ENCODE data around the gene PRKCH.

The PRKCH gene

DNA sequence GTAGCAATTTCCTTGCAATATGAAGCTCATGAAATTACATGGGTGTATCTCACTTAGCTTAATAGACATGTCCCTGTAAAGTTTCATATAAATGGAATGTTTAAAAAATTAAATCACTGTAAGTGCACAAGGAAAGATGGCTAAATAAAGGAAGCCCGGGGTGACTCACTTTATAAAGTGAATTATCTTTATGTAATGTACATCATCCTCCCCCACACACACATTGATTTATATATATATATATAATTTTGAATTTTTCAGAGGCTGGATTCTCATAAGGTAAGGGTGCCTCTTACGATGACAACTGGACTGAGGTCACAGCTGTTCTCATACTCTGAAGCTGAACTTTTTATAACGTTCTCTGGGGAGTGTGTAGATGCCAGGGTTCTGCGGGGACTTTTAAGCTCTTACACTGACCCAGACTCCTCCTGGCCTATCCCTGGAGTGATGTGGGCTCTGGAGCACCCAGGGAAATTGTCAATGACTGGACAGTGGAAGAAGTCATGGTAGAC lies 265.2 kb downstream of the PRKCH start:
- H3K4me3 ChIP-seq (ENCODE audit: low read depth, low read length): no peak overlapping the region

DNA sequence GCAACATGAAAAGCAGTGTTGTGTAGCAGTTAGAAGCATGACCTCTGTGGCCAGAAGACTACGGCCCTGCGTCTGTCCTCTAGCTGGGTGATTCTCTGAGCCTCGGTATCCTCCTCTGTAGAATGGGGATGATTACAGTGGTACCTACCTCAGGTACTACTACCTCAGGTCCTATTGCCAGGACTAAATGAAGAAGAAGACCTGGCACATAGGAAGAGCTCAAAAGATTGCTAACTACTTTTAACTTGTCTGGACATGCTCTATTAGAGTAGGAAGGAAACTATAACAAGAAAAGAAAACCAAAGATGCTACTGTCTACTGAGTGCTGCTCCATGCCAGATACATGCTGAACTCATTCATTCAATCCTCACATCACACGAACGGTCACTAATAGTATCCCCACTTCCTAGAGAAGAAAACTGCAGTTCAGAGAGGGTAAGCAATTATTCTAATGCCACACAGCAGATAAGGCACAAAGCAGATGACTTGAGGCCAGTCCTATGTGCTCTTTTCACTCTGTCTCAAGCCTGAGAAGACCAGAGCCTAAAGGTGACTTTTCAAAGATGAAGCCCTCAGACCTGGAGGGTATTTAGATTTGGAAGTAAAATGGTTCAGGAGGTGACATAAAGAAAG lies 265.8 kb downstream of the PRKCH start:
- TF ChIP-seq, protein P1, sequence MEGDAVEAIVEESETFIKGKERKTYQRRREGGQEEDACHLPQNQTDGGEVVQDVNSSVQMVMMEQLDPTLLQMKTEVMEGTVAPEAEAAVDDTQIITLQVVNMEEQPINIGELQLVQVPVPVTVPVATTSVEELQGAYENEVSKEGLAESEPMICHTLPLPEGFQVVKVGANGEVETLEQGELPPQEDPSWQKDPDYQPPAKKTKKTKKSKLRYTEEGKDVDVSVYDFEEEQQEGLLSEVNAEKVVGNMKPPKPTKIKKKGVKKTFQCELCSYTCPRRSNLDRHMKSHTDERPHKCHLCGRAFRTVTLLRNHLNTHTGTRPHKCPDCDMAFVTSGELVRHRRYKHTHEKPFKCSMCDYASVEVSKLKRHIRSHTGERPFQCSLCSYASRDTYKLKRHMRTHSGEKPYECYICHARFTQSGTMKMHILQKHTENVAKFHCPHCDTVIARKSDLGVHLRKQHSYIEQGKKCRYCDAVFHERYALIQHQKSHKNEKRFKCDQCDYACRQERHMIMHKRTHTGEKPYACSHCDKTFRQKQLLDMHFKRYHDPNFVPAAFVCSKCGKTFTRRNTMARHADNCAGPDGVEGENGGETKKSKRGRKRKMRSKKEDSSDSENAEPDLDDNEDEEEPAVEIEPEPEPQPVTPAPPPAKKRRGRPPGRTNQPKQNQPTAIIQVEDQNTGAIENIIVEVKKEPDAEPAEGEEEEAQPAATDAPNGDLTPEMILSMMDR (IDR thresholded peaks at IDR 0.05; ENCODE audit: low read depth, low read length): no peak
- H3K4me3 ChIP-seq (ENCODE audit: low read depth, low read length): no peak overlapping the region

More for the DNA sequence above, 265.2 kb downstream of the PRKCH start:
- TF ChIP-seq, protein P1 (IDR thresholded peaks at IDR 0.05; ENCODE audit: low read depth, low read length): no peak

DNA sequence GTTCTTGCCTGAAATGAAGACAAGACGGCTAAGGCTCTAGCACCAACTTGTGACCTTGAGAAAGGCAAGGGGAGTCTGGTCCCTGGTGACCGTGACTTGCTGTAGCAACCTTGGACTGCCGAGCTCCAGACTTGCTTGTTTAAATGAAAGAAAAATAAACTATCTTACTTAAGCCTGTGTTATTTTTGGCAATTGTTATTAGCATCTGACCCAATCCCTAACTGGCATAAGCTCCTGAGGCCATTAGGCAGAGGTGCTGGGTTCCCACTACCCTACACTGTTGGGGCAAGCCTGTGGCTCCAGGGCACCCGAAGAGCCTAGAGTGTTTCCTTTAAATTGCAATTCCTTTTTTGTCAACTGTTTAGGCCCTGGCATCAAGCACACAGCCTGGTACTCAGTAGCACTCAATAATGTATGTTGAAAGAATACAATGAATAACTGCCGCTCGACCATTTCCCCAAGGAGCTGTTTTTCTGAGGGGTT lies 267.1 kb downstream of the PRKCH start:
- no peak overlapping the region for H3K4me3 ChIP-seq (ENCODE audit: low read depth, low read length)
- TF ChIP-seq, protein P1 (IDR thresholded peaks at IDR 0.05; ENCODE audit: low read depth, low read length): no peak

DNA sequence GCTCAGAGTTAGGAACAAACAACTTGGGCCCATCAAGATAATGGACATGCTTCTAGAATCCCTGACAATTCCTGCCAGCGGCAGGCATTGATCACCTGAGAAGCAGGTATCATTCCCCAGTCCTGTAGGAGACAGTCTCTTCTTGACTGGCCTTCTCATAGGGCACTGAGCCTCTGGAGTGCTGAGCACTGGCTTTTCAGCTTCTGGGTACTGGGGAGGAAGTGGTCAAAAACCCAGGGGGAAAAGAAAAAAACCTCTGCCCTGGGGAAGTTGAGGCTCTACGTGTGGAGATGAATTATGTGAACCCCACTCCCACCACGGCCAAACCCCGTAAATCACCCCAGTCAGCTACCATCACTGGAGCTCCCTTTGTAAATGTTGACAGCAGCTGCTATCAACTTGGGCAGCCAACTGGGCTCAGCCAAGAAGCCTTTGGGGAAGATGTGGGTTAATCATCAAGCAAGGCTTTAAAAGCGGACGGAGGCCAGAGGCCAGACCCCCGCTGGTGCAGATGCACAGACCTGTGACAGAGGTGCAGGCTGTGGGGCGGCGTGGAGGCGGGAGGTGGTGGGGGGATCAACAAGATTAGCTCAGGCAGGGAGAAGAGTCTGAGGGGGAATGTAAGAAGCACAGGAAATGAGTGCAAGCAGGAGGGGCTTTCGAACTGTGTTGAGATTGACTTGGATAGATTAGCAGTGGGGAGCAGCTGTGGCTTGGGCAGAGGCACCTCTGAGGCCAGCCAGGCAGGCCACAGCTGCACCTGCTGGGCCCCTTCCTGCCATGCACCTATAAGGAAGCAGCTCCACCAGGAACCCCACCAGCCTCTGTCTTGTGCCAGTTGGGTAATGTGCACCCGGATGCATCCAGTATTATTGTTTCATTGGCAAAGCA lies 268.6 kb downstream of the PRKCH start:
- TF ChIP-seq, protein P1 (IDR thresholded peaks at IDR 0.05; ENCODE audit: low read depth, low read length): no peak
- H3K4me3 ChIP-seq (ENCODE audit: low read depth, low read length): no peak overlapping the region

DNA sequence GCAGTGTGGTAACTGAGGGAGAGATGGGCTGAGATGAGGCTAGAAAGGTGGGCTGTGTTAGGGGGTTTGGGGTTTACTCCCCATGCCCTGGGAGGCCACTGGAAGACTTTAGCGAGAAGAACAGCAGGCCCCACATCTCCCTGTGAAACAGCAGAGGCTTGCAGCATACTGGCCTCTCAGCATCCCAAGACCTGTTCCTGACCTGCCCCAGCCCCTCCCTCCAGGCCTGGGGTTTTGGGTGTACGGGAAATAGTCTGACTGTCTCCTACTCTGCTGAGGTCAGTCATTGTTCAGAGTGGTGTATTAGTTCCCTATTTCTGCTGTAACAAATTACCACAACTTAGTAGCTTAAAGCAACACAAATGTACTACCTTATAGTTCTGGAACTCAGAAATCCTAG lies 270.5 kb downstream of the PRKCH start:
- TF ChIP-seq, protein P1 (IDR thresholded peaks at IDR 0.05; ENCODE audit: low read depth, low read length): no peak
- H3K4me3 ChIP-seq (ENCODE audit: low read depth, low read length): no peak overlapping the region

DNA sequence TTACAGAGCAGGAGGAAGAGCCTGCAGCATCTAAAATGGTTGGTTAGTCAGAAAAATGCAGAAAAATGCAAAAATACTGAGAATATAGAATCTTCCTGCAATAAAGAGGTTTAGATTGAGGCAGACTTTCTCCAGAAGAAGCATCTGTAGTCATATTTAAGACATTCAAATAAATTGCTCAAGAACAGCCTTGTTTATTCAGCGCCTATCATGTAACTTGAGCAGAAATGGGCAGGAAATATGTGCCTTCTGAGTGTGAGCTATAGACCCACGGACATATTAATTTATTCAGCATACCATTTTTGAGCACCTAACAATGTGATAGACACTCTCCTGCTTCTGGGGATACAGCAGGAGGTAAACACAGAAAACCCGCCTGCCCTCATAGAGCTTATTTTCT lies 272.0 kb downstream of the PRKCH start:
- H3K4me3 ChIP-seq (ENCODE audit: low read depth, low read length): no peak overlapping the region
- TF ChIP-seq, protein P1 (IDR thresholded peaks at IDR 0.05; ENCODE audit: low read depth, low read length): no peak

DNA sequence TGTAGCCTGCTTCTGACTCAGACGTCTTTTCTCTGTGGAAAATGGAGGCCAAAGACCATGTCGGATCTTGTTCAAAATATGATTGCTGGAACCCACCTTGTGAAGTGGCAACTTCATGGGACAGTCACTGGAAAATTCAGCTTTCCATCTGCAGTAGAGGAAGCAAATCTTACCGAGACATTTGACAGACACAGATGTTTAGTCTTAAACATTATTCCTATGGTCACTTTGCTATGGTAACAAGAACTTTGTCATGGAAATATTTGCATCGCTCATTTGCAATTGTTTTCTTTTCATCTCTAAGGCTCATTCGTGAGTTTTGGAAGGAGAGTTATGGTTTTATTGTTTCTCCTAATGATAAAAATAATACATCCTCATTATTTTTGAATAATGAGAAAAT lies 275.6 kb downstream of the PRKCH start:
- TF ChIP-seq, protein P1 (IDR thresholded peaks at IDR 0.05; ENCODE audit: low read depth, low read length): no peak

More for the DNA sequence above, 275.6 kb downstream of the PRKCH start:
- no peak overlapping the region for H3K4me3 ChIP-seq (ENCODE audit: low read depth, low read length)

Measured in WI38 (cell line).